Measurements from ENCODE around the gene SLC34A3.

The SLC34A3 gene

GRCh38 chr9:137218754-137219271 is 11.9 kb upstream of the SLC34A3 start:
- TF ChIP-seq CTCF (IDR thresholded peaks at IDR 0.05; ENCODE audit: borderline replicate concordance, insufficient read depth, low read depth, low read length): no peak
- no peak overlapping the region for H3K4me3 ChIP-seq (ENCODE audit: low read depth, low read length)

- TF ChIP-seq CTCF (IDR thresholded peaks at IDR 0.05; ENCODE audit: borderline replicate concordance, insufficient read depth, low read depth, low read length): no peak
- H3K4me3 ChIP-seq (ENCODE audit: low read depth, low read length): no peak overlapping the region
Measured at GRCh38 chr9:137219757-137220316, 10.9 kb upstream of the SLC34A3 start.

- TF ChIP-seq CTCF (IDR thresholded peaks at IDR 0.05; ENCODE audit: borderline replicate concordance, insufficient read depth, low read depth, low read length): no peak
Measured at GRCh38 chr9:137220317-137221094, 10.2 kb upstream of the SLC34A3 start.

GRCh38 chr9:137221095-137221505 is 9.6 kb upstream of the SLC34A3 start:
- no peak for TF ChIP-seq CTCF (IDR thresholded peaks at IDR 0.05; ENCODE audit: borderline replicate concordance, insufficient read depth, low read depth, low read length)
- no peak overlapping the region for H3K4me3 ChIP-seq (ENCODE audit: low read depth, low read length)

More at GRCh38 chr9:137220317-137221094, 10.2 kb upstream of the SLC34A3 start:
- no peak overlapping the region for H3K4me3 ChIP-seq (ENCODE audit: low read depth, low read length)

GRCh38 chr9:137221506-137222111 is 9.1 kb upstream of the SLC34A3 start:
- peak overlapping the region; percentile 38 for H3K4me3 ChIP-seq (ENCODE audit: low read depth, low read length)
- TF ChIP-seq CTCF (IDR thresholded peaks at IDR 0.05; ENCODE audit: borderline replicate concordance, insufficient read depth, low read depth, low read length): no peak

- peak within 1 kb of the TSS; percentile 40 for H3K4me3 ChIP-seq (ENCODE audit: low read depth, low read length)
- TF ChIP-seq CTCF (IDR thresholded peaks at IDR 0.05; ENCODE audit: borderline replicate concordance, insufficient read depth, low read depth, low read length): no peak
Measured at GRCh38 chr9:137222190-137223077, 8.3 kb upstream of the SLC34A3 start, which contains the start of gene RNF208. Gene RNF208 (minus strand): TSS chr9:137222240. CDS start chr9:137221212, 1,028 bp downstream.

Measured in GM12875 (cell line).